ENCODE results near the gene SHISAL2A. TPM values are rescaled to one million over a fixed set of nuclear protein-coding genes. Genes with fewer than 3 reads are reported as not detected.

Gene SHISAL2A
- total RNA-seq, 2 experiments from 2014 or later: 25.9 to 28.4 TPM

- CTCF ChIA-PET: interaction anchor here (0.7 kb wide), 1 partner anchor 13 kb away, joined by 3 read pairs; no protein-coding TSS in a partner anchor
- no peak overlapping the region for H3K27ac Mint-ChIP-seq
These were observed 46.5 kb downstream of the SHISAL2A start for GRCh38 chr1:52679498-52679897.

DNA sequence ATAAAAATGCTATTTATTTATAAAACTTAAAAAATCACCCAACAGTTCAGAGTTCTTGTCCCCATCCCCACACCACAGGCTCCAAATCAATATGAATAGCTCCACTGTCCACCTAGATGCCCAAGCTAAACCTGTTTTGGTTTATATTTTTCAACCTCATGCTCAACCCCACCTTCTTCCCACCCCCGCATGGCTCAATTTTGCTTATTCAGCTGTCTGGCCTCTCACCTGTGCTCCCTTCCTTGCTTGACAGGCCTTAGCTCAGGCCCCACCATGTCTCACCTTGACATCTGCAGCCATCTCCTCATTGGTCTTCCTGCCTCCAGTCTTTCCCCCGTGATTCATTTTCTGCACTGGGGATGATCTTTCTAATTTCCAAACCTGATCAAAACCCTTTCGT, 47.4 kb downstream of the SHISAL2A start:
- peaks cover 9% of the 10 kb centered on the region for H3K36me3 ChIP-seq (ENCODE audit: insufficient read depth, low read length)
- H3K27ac Mint-ChIP-seq: peak overlapping the region; percentile 16
- CTCF ChIA-PET: interaction anchor here (0.8 kb wide), 1 partner anchor 11 kb away, joined by 3 read pairs; no protein-coding TSS in a partner anchor

More at GRCh38 chr1:52679498-52679897, 46.5 kb downstream of the SHISAL2A start:
- Mint-ChIP-seq H3K4me1 (ENCODE audit: low read depth) (no peaks in the 10 kb centered on the region), H3K27me3 (no peaks in the 10 kb centered on the region), H3K9me3 (no peaks in the 10 kb centered on the region), H3K36me3 (ENCODE audit: low read depth) (peaks cover 32% of the 10 kb centered on the region), H3K4me3 (no peak overlapping the region)
- H3K4me1 ChIP-seq (ENCODE audit: insufficient read depth, low read length): peaks cover 4% of the 10 kb centered on the region
- TF ChIP-seq, protein P1, sequence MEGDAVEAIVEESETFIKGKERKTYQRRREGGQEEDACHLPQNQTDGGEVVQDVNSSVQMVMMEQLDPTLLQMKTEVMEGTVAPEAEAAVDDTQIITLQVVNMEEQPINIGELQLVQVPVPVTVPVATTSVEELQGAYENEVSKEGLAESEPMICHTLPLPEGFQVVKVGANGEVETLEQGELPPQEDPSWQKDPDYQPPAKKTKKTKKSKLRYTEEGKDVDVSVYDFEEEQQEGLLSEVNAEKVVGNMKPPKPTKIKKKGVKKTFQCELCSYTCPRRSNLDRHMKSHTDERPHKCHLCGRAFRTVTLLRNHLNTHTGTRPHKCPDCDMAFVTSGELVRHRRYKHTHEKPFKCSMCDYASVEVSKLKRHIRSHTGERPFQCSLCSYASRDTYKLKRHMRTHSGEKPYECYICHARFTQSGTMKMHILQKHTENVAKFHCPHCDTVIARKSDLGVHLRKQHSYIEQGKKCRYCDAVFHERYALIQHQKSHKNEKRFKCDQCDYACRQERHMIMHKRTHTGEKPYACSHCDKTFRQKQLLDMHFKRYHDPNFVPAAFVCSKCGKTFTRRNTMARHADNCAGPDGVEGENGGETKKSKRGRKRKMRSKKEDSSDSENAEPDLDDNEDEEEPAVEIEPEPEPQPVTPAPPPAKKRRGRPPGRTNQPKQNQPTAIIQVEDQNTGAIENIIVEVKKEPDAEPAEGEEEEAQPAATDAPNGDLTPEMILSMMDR (IDR thresholded peaks at IDR 0.05): no peak
- intact Hi-C loops (cut with DNase I, micrococcal nuclease): no loop called here
- no peak for DNase-seq
- H3K27me3 ChIP-seq (ENCODE audit: control insufficient read depth in 1 of 2, insufficient read depth in 2 of 2, low read length in 2 of 2): no peaks in the 10 kb centered on the region
- ATAC-seq (ENCODE audit: poor library complexity): no peak
- H3K27ac ChIP-seq (ENCODE audit: low read depth in 1 of 2, low read length in 2 of 2): no peak overlapping the region
- no peak overlapping the region for H3K4me3 ChIP-seq (ENCODE audit: low read length)
- H3K36me3 ChIP-seq (ENCODE audit: insufficient read depth, low read length): peaks cover 16% of the 10 kb centered on the region
- POLR2A ChIA-PET: no interaction called here
- no peaks in the 10 kb centered on the region for H3K9me3 ChIP-seq (ENCODE audit: control insufficient read depth in 1 of 2, insufficient read depth in 1 of 2, low read length in 2 of 2)

GRCh38 chr1:52681136-52681535, 48.2 kb downstream of the SHISAL2A start:
- peaks cover 3% of the 10 kb centered on the region for H3K36me3 ChIP-seq (ENCODE audit: insufficient read depth, low read length)
- no peak overlapping the region for H3K4me3 ChIP-seq (ENCODE audit: low read length)
- no peak for ATAC-seq (ENCODE audit: poor library complexity)
- H3K4me1 ChIP-seq (ENCODE audit: insufficient read depth, low read length): peaks cover 5% of the 10 kb centered on the region
- no peaks in the 10 kb centered on the region for H3K27me3 ChIP-seq (ENCODE audit: control insufficient read depth in 1 of 2, insufficient read depth in 2 of 2, low read length in 2 of 2)
- peaks cover 7% of the 10 kb centered on the region for H3K4me1 Mint-ChIP-seq (ENCODE audit: low read depth)
- TF ChIP-seq, protein P1 (IDR thresholded peaks at IDR 0.05): no peak
- DNase-seq: no peak
- H3K9me3 ChIP-seq (ENCODE audit: control insufficient read depth in 1 of 2, insufficient read depth in 1 of 2, low read length in 2 of 2): no peaks in the 10 kb centered on the region
- H3K27ac Mint-ChIP-seq: no peak overlapping the region
- POLR2A ChIA-PET: no interaction called here
- intact Hi-C loops (cut with DNase I, micrococcal nuclease): loop anchor here (10.0 kb wide), 2 partner anchors 206 to 276 kb away; partner anchors contain the start of genes ORC1 (in 1 of the 2) and PRPF38A (in 1 of the 2)
- CTCF ChIA-PET: no interaction called here
- H3K9me3 Mint-ChIP-seq: no peaks in the 10 kb centered on the region
- no peaks in the 10 kb centered on the region for H3K27me3 Mint-ChIP-seq
- H3K36me3 Mint-ChIP-seq (ENCODE audit: low read depth): peaks cover 31% of the 10 kb centered on the region
- no peak overlapping the region for H3K4me3 Mint-ChIP-seq
- no peak overlapping the region for H3K27ac ChIP-seq (ENCODE audit: low read depth in 1 of 2, low read length in 2 of 2)

More for the DNA sequence above, 47.4 kb downstream of the SHISAL2A start:
- POLR2A ChIA-PET: interaction anchor here (1.0 kb wide), 1 partner anchor 126 kb away, joined by 4 read pairs; no protein-coding TSS in a partner anchor
- H3K27ac ChIP-seq (ENCODE audit: low read depth in 1 of 2, low read length in 2 of 2): no peak overlapping the region
- no peaks in the 10 kb centered on the region for H3K9me3 ChIP-seq (ENCODE audit: control insufficient read depth in 1 of 2, insufficient read depth in 1 of 2, low read length in 2 of 2)
- no peaks in the 10 kb centered on the region for H3K27me3 ChIP-seq (ENCODE audit: control insufficient read depth in 1 of 2, insufficient read depth in 2 of 2, low read length in 2 of 2)
- no peak overlapping the region for H3K4me3 ChIP-seq (ENCODE audit: low read length)
- Mint-ChIP-seq H3K4me1 (ENCODE audit: low read depth) (peaks cover 2% of the 10 kb centered on the region), H3K9me3 (no peaks in the 10 kb centered on the region), H3K4me3 (no peak overlapping the region), H3K27me3 (no peaks in the 10 kb centered on the region), H3K36me3 (ENCODE audit: low read depth) (peaks cover 28% of the 10 kb centered on the region)
- no peak for DNase-seq
- TF ChIP-seq, protein P1 (IDR thresholded peaks at IDR 0.05): no peak
- no peaks in the 10 kb centered on the region for H3K4me1 ChIP-seq (ENCODE audit: insufficient read depth, low read length)
- no peak for ATAC-seq (ENCODE audit: poor library complexity)
- intact Hi-C loops (cut with DNase I, micrococcal nuclease): loop anchor here (10.0 kb wide), 2 partner anchors 206 to 276 kb away; partner anchors contain the start of genes ORC1 (in 1 of the 2) and PRPF38A (in 1 of the 2)
